NCI-H187 (cell line): Measurements from ENCODE around the gene PTPRT.

Experiments
- DNase-seq, 2 experiments: peaks; one replicate each; lab custom pipeline; 2025; lab: John Stamatoyannopoulos, UW

The PTPRT gene

DNA sequence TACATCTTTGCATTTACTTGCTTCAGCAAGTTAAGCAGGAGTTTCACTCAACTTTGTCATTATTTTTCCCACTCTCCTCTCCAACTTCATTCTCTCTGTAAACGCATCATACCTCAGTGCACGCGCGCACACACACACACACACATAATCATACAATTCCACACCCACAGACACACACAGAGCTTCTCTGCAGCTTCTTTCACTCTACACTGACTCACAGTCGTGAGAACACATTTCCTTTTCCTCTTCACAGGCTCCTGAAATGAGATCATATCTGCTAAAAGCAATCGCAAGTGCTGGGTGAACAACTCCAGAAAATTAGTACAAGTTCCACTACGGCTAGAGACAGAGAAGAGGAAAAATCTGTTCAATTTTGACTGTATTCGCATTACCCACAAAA, 215.4 kb downstream of the PTPRT start:
- no peak for DNase-seq

DNA sequence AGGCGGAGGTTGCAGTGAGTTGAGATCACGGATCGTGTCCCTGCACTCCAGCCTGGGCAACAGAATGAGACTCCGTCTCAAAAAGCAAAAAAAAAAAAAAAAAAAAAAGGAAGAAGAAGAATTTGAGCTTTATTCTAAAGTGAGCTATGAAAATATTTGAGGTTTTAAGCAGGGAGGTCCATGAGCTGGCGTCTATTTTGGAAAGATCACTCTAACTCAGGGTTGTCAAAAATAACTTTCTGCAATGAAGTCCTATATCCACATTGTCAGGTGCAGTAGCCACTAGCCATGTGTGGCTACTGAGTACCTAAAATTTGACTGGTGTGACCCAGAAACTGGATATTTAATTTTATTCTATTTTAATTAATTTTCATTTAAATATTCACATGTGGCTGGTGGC, 217.1 kb downstream of the PTPRT start:
- no peak for DNase-seq

GRCh38 chr20:42968746-42969145, 221.0 kb downstream of the PTPRT start:
- no peak for DNase-seq

GRCh38 chr20:42963796-42964195, 225.9 kb downstream of the PTPRT start:
- DNase-seq: no peak

DNA sequence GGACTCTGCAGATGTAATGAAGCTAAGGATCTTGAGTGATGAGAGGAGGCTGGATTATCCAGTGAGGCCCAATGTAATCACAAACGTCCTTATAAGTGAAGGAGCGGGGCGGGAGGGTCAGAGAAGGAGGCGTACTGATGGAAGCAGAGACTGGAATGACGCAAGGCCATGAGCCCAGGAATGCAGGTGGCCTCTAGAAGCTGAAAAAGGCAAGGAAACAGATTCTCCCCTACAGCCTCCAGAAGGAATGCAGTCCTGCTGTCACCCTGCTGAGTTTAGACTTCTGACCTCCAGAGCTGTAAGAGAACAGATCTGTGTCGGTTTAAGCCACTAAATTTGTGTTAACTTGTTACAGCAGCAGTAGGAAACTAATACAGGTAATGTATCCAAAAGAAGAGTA, 227.9 kb downstream of the PTPRT start:
- no peak for DNase-seq

- no peak for DNase-seq
Measured at GRCh38 chr20:42959996-42960395, 229.7 kb downstream of the PTPRT start.

- no peak for DNase-seq
Measured at GRCh38 chr20:42958367-42959069, 231.2 kb downstream of the PTPRT start.

DNA sequence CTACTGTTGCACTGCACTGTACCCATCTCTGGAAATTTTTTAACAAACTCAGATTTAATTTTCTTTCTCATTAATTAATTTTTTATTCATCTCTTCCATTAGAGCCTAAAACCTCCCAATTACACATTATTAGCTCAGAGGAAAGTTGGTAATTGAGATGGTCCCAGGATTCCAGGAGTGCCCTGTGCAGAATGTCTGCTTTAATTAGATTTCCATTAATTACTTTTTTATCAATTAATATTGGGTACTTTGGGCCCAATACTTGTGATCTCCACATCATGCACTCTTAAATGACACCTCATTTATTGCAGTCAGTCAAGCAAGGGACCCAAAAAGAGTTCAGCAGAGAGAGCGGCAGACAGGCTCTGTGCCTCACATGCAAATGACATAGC, 232.0 kb downstream of the PTPRT start:
- no peak for DNase-seq

GRCh38 chr20:42957018-42957703, 232.5 kb downstream of the PTPRT start:
- no peak for DNase-seq

DNA sequence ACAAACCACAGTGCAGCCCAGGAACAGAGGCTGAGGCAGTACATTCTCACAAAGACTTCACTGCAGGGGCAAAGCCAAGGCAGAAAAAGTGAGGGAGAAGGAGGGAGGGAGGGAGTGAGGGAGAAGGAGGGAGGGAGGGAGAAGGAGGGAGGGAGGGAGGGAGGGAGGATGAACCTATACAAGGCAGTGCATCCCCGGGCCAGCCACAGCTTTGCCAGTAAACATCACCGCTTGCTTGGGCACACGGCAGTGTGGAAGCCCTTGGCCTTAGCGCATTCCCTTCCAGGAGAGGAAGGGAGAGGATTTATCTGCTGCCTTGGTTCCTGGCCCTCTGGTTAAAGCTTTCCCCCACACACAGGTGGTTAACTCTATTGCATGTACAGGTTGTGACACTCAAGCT, 234.0 kb downstream of the PTPRT start:
- no peak for DNase-seq

DNA sequence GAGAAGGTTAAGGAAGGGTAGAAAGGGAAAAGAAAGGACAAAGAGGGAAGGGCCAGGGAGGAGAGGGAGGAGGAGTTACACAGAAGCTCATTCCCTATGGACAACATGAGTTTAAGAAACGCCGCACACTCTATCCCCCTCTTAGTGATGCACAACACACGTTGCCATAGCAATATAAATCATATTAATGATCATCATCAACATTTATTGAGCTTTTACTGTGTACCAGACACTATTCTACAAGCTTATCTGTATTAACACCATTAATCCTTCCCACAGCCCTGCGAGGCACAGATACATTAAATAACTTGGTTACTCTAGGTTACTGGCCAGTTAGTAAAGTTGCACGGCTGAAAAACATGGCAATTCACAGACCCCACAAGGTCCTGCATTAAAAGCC, 234.8 kb downstream of the PTPRT start:
- no peak for DNase-seq

DNA sequence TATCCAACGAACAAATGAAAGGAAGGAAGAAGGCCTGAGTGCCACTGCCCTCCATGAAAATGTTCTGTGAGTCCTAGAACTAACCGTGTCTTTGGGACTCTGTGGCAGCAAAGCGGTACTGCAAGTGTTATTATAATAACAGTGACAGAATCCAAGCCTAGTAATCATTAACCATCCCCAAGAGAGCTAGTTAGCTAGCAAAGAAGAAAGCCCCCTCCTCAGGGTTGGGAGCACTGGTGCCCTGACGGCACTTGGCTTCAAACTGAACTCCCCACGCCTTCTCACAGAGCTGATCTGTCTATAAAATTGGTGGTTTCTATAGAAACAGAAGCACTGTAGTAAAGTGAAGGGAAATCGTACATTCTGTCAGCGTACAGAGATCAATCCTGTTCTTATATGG, 239.8 kb downstream of the PTPRT start:
- no peak for DNase-seq

DNA sequence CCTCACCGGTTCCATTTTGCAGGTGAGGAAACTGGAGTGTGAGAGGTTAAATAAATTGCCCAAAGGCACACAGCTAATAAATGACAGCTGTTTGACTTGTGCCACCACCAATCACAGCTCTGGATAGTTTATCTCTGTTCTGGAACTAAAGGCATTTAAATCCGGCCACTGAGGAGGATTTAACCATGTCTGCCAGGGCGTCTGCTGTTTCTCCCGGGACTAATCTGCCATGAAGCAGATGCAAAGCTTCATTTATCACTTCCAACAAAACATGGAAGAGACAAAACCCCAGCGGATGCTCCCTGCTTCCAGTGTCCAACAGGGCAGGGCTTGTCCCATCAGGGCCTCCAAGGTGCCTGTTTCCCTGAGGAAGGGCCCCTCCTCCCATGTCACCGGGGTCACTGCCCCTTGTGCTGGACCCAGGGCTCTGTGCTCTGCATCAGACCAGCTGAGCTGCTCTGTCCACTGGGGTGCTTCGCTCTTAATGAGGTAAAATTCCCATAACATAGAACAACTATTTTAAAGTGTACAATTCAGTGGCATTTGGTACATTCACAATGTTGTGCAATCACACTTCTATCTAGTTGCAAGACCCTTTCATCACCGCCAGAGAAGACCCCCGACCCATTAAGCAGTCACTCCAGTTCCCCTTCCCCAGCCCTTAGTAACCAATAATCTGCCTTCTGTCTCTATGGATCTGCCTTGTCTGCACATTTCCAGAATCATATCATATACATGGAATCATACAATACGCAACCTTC, 244.3 kb downstream of the PTPRT start:
- no peak for DNase-seq

- DNase-seq: no peak
Measured at GRCh38 chr20:42941629-42942028, 248.1 kb downstream of the PTPRT start.

DNA sequence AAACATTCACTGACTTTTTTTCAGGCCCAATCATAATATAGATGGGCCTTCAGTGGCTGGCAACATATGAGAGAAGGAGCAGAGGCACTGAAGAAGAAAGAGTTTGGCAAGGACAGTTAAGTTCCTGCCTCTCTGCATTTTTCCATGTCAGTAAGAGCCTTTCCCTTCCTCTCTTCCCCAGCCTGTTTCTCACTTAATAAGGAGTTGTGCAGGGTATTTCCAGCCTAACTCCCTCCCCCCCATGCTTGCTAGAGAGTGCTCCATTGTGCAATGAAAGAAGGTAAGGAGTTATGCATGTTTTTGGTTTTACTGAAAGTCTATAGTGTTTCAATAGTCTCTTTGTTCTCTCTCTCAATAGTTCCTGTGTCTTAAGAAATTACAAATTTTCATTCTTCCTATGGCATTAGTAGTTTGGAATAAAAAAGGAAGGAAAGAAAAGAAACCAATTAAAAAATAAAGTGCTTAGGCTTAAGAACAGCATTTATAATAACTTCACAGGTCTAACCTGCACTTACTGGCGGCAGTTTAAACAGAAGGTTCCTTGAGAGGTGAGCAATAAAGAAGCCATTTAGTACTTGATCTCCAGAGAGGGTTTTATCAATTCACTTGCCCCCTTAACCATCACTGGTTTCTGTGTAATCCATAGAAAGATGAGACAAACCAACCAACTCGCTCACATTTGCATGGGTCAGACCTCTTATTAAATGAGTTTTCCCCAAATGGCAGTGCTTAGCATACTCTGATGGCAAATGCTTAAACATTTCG, 251.1 kb downstream of the PTPRT start:
- DNase-seq: no peak

- no peak for DNase-seq
Measured at GRCh38 chr20:42936482-42936881, 253.2 kb downstream of the PTPRT start.

DNA sequence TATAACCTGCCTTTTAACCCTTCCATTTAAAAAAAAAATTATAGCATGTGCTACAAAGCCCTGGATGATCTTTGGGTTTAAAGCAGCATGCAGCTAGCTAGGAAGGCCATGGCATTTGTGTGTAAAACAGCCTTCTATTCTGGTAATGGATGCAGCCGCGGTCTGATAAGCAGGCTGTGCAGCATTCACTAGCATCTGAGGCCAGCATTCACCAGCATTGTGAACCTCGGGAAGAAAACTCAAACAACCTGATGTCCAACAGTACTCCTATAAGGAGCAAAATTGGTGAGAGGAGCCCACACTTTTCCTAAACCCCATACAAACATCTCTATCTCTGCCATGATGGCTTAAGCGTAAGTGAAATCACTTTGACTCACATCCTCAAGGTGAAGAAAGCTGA, 265.5 kb downstream of the PTPRT start:
- no peak for DNase-seq

- no peak for DNase-seq
Measured at GRCh38 chr20:42923348-42923918, 266.3 kb downstream of the PTPRT start.

DNA sequence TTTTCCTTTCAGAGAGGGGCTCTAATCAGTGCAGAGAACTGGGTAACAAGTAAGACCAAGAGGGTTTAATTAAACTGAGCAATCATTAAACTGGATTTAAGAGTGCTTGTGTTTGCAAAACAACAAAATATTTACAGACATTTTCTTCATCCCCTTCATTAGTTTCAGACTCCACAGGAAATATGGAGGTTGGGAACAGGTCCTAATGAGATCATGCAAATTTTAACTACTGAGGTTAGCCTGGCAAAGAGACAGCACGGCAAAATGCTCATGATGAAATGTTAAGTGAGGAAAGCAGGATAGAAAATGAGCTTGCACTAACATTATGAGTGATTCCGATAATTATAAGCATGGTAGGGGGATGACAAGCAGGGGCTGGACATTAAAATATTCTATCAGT, 268.9 kb downstream of the PTPRT start:
- DNase-seq: no peak

GRCh38 chr20:42919316-42919715, 270.4 kb downstream of the PTPRT start:
- no peak for DNase-seq

DNA sequence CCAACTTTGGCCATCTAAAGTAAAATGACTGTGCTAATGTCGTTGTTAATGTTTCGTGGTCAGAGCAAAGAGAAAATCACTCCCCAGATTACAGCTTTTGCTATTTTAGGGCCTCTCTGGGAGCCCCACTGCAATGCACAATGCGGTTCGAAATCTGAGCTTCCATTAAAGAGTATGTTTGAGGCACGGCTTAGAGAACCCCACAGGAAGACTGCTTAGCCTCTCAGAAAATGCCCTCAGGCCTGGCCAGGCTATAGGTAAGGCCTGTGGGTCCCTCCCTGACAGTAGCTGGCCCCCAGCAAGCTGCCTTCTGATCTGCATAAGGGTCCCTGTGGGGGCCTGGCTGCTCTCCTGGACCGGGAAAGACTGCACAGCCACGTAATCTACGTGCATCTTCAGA, 274.6 kb downstream of the PTPRT start:
- DNase-seq: no peak

GRCh38 chr20:42914302-42914701, 275.4 kb downstream of the PTPRT start:
- no peak for DNase-seq
